RPMI8226 (cell line): ENCODE measurements around the gene PKD2L1.

ENCODE experiments used
- DNase-seq: peaks from one replicate; pipeline ENCODE4 v3.0.0-alpha.2; 2015

The PKD2L1 gene

GRCh38 chr10:100355086-100355485, 25.1 kb upstream of the PKD2L1 start:
- DNase-seq, result no peak

- DNase-seq, result no peak
Measured at GRCh38 chr10:100353770-100354485, 23.9 kb upstream of the PKD2L1 start.

- DNase-seq, result no peak
Measured at GRCh38 chr10:100350914-100351485, 21.0 kb upstream of the PKD2L1 start.

- no peak for DNase-seq
Measured at GRCh38 chr10:100349672-100350071, 19.6 kb upstream of the PKD2L1 start.

- DNase-seq, result peak; percentile 41
Measured at GRCh38 chr10:100349087-100349486, 19.1 kb upstream of the PKD2L1 start.

- no peak for DNase-seq
Measured at GRCh38 chr10:100348389-100348927, 18.4 kb upstream of the PKD2L1 start.

GRCh38 chr10:100347568-100348195, 17.7 kb upstream of the PKD2L1 start:
- DNase-seq, result no peak

- peak; percentile 91 for DNase-seq
Measured at GRCh38 chr10:100346765-100347567, 16.9 kb upstream of the PKD2L1 start, which contains the start of gene SCD. Gene SCD (plus strand): TSS chr10:100347233. CDS start chr10:100347505, 272 bp downstream.

- DNase-seq, result peak; percentile 67
Measured at GRCh38 chr10:100346351-100346764, 16.3 kb upstream of the PKD2L1 start.

- DNase-seq, result no peak
Measured at GRCh38 chr10:100345570-100346330, 15.7 kb upstream of the PKD2L1 start.

GRCh38 chr10:100344241-100344788, 14.3 kb upstream of the PKD2L1 start:
- DNase-seq, result no peak

GRCh38 chr10:100342627-100342972, 12.6 kb upstream of the PKD2L1 start:
- DNase-seq, result no peak

- DNase-seq, result peak; percentile 62
Measured at GRCh38 chr10:100341953-100342626, 12.1 kb upstream of the PKD2L1 start.

GRCh38 chr10:100340948-100341847, 11.2 kb upstream of the PKD2L1 start:
- DNase-seq, result no peak

- peak; percentile 81 for DNase-seq
Measured at GRCh38 chr10:100339236-100339635, 9.2 kb upstream of the PKD2L1 start.

GRCh38 chr10:100338434-100339036, 8.5 kb upstream of the PKD2L1 start:
- peak; percentile 73 for DNase-seq

GRCh38 chr10:100334762-100335161, 4.7 kb upstream of the PKD2L1 start:
- no peak for DNase-seq

GRCh38 chr10:100333661-100334440, 3.8 kb upstream of the PKD2L1 start:
- no peak for DNase-seq

GRCh38 chr10:100333106-100333505, 3.1 kb upstream of the PKD2L1 start:
- DNase-seq, result no peak
